ENCODE measurements around the gene GRB2. TPM values are rescaled to one million over a fixed set of nuclear protein-coding genes. Genes with fewer than 3 reads are reported as not detected.
"Not testable (repeated sequence)": the region's sequence is repeated elsewhere in the genome, so short reads cannot be mapped to it uniquely, and the experiment has no call there.

GRB2 gene
- total RNA-seq, 2 donors from 2014 or later: 88.3 to 95.7 TPM

GRCh38 chr17:75349589-75349988, 55.9 kb downstream of the GRB2 start:
- Histone ChIP-seq H3K4me1 (replicated peaks) (peaks cover 9% of the 10 kb centered on the region), H3K27ac (no peak overlapping the region), H3K27me3 (replicated peaks; ENCODE audit: insufficient read depth) (no peaks in the 10 kb centered on the region), H3K36me3 (no peaks in the 10 kb centered on the region), H3K4me3 (no peak overlapping the region), H3K9me3 (no peaks in the 10 kb centered on the region)
- DNase-seq (ENCODE audit: low spot score): no peak
- TF ChIP-seq CTCF (IDR thresholded peaks at IDR 0.05): no peak
- TF ChIP-seq POLR2AphosphoS5 (IDR thresholded peaks at IDR 0.05): no peak
- TF ChIP-seq POLR2A (IDR thresholded peaks at IDR 0.05): no peak
- intact Hi-C loops (cut with DNase I): no loop called here
- 96% methylated on average over 8 of the region's 8 CpGs for WGBS

GRCh38 chr17:75348386-75349012, 57.0 kb downstream of the GRB2 start:
- Histone ChIP-seq H3K4me1 (replicated peaks) (peaks cover 9% of the 10 kb centered on the region), H3K9me3 (no peaks in the 10 kb centered on the region), H3K27me3 (replicated peaks; ENCODE audit: insufficient read depth) (no peaks in the 10 kb centered on the region), H3K36me3 (no peaks in the 10 kb centered on the region), H3K4me3 (no peak overlapping the region), H3K27ac (no peak overlapping the region)
- DNase-seq (ENCODE audit: low spot score): no peak
- intact Hi-C loops (cut with DNase I): no loop called here
- TF ChIP-seq POLR2AphosphoS5 (IDR thresholded peaks at IDR 0.05): no peak
- no peak for TF ChIP-seq CTCF (IDR thresholded peaks at IDR 0.05)
- no peak for TF ChIP-seq POLR2A (IDR thresholded peaks at IDR 0.05)
- 96% methylated on average over 8 of the region's 8 CpGs for WGBS

- H3K27me3 ChIP-seq (replicated peaks; ENCODE audit: insufficient read depth): no peaks in the 10 kb centered on the region
- peaks cover 3% of the 10 kb centered on the region for H3K4me1 ChIP-seq (replicated peaks)
- H3K27ac ChIP-seq: no peak overlapping the region
- no peak overlapping the region for H3K4me3 ChIP-seq
- no peaks in the 10 kb centered on the region for H3K36me3 ChIP-seq
- TF ChIP-seq POLR2A (IDR thresholded peaks at IDR 0.05) (no peak), POLR2AphosphoS5 (IDR thresholded peaks at IDR 0.05) (no peak), CTCF (IDR thresholded peaks at IDR 0.05) (no peak)
- DNase-seq (ENCODE audit: low spot score): no peak
- H3K9me3 ChIP-seq: no peaks in the 10 kb centered on the region
- WGBS: 71% methylated on average over 6 of the region's 6 CpGs
- intact Hi-C loops (cut with DNase I): no loop called here
Measured at GRCh38 chr17:75346906-75347305, 58.6 kb downstream of the GRB2 start.

- H3K4me3 ChIP-seq; H3K4me1 ChIP-seq (replicated peaks); intact Hi-C loops (cut with DNase I); DNase-seq (ENCODE audit: low spot score); H3K9me3 ChIP-seq; H3K27ac ChIP-seq; H3K27me3 ChIP-seq (replicated peaks; ENCODE audit: insufficient read depth); H3K36me3 ChIP-seq: not testable (repeated sequence)
- 94% methylated on average over 9 of the region's 9 CpGs for WGBS
Measured at GRCh38 chr17:75346368-75346767, 59.1 kb downstream of the GRB2 start.

GRCh38 chr17:75345514-75346167, 59.8 kb downstream of the GRB2 start:
- TF ChIP-seq POLR2A (IDR thresholded peaks at IDR 0.05) (no peak), CTCF (IDR thresholded peaks at IDR 0.05) (no peak), POLR2AphosphoS5 (IDR thresholded peaks at IDR 0.05) (no peak)
- no peak overlapping the region for H3K4me3 ChIP-seq
- 50% methylated on average over 8 of the region's 8 CpGs for WGBS
- H3K9me3 ChIP-seq: no peaks in the 10 kb centered on the region
- intact Hi-C loops (cut with DNase I): no loop called here
- DNase-seq (ENCODE audit: low spot score): no peak
- H3K27ac ChIP-seq: no peak overlapping the region
- no peaks in the 10 kb centered on the region for H3K36me3 ChIP-seq
- H3K4me1 ChIP-seq (replicated peaks): no peaks in the 10 kb centered on the region
- H3K27me3 ChIP-seq (replicated peaks; ENCODE audit: insufficient read depth): no peaks in the 10 kb centered on the region

Measured in prostate gland (tissue), 2 donors.